Esophagus squamous epithelium (tissue), 4 donors: ENCODE results near the gene DES.

Experiments used
- POLR2A ChIP-seq, 4 donors: fragments of 450-650 bp; IDR thresholded peaks; one replicate each; pipeline ENCODE4 v1.6.1; 2017; ENCODE audit warnings: antibody characterized with exemption in 4 of 4, mild to moderate bottlenecking in 4 of 4, moderate library complexity in 3 of 4
- TF ChIP-seq, protein P1 (sequence below), 6 experiments: fragments of 450-650 bp in 4 of 6; fragments of 200-600 bp in 2 of 6; sonication (generic) in 2 of 6; IDR thresholded peaks; one replicate each; pipeline ENCODE4 v1.5.1; 2016 to 2019; ENCODE audit warnings: antibody characterized with exemption in 6 of 6, mild to moderate bottlenecking in 4 of 6, moderate library complexity in 4 of 6

DNA sequence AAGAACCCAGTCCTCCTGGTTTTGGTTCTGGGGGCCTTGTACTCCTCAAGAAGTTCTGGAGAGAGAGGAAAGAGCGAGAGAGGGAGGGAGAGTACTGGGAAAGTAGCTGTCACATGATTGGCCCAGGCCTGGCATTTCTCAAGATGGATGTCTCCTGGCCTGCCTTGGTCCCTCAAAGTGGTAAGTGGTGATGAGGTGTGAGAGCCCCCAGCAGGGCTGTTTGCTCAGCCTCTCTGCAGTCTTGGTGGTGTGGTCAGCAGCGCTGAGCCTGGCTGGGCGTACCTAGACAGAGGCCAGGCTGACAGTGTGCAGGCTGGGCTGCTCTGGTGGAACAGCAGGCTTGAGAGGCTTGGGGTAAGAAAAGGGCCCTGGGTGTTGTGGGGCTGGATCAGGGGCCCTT lies 19.0 kb downstream of the DES start:
- TF ChIP-seq, protein P1, sequence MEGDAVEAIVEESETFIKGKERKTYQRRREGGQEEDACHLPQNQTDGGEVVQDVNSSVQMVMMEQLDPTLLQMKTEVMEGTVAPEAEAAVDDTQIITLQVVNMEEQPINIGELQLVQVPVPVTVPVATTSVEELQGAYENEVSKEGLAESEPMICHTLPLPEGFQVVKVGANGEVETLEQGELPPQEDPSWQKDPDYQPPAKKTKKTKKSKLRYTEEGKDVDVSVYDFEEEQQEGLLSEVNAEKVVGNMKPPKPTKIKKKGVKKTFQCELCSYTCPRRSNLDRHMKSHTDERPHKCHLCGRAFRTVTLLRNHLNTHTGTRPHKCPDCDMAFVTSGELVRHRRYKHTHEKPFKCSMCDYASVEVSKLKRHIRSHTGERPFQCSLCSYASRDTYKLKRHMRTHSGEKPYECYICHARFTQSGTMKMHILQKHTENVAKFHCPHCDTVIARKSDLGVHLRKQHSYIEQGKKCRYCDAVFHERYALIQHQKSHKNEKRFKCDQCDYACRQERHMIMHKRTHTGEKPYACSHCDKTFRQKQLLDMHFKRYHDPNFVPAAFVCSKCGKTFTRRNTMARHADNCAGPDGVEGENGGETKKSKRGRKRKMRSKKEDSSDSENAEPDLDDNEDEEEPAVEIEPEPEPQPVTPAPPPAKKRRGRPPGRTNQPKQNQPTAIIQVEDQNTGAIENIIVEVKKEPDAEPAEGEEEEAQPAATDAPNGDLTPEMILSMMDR (IDR thresholded peaks at IDR 0.05), result no peak
- no peak for TF ChIP-seq POLR2A (IDR thresholded peaks at IDR 0.05)
